ENCODE results near the gene KIF25. TPM values are rescaled to one million over a fixed set of nuclear protein-coding genes. Genes with fewer than 3 reads are reported as not detected.
"Not testable (repeated sequence)": the region's sequence is repeated elsewhere in the genome, so short reads cannot be mapped to it uniquely, and the experiment has no call there.

The KIF25 gene
- total RNA-seq, 1 donor from 2014 or later: not detected

GRCh38 chr6:168062346-168063289 lies 65.1 kb downstream of the KIF25 start:
- DNase-seq (ENCODE audit: low read depth): no peak

GRCh38 chr6:168063431-168063830 lies 66.0 kb downstream of the KIF25 start:
- DNase-seq (ENCODE audit: low read depth): no peak

GRCh38 chr6:168064226-168064807 lies 66.8 kb downstream of the KIF25 start:
- no peak for DNase-seq (ENCODE audit: low read depth)

GRCh38 chr6:168067081-168067759 lies 69.7 kb downstream of the KIF25 start:
- DNase-seq (ENCODE audit: low read depth): no peak

- no peak for DNase-seq (ENCODE audit: low read depth)
These were observed 73.3 kb downstream of the KIF25 start for GRCh38 chr6:168070804-168071203.

GRCh38 chr6:168071620-168072019 lies 74.1 kb downstream of the KIF25 start:
- DNase-seq (ENCODE audit: low read depth): no peak

- no peak for DNase-seq (ENCODE audit: low read depth)
These were observed 74.8 kb downstream of the KIF25 start for GRCh38 chr6:168072261-168072660.

GRCh38 chr6:168072730-168073129 lies 75.3 kb downstream of the KIF25 start:
- no peak for DNase-seq (ENCODE audit: low read depth)

GRCh38 chr6:168073937-168074730 lies 76.7 kb downstream of the KIF25 start:
- no peak for DNase-seq (ENCODE audit: low read depth)

GRCh38 chr6:168075216-168075615 lies 77.7 kb downstream of the KIF25 start:
- no peak for DNase-seq (ENCODE audit: low read depth)

- DNase-seq (ENCODE audit: low read depth): no peak
These were observed 78.3 kb downstream of the KIF25 start for GRCh38 chr6:168075787-168076202.

- not testable (repeated sequence) for DNase-seq (ENCODE audit: low read depth)
These were observed 79.9 kb downstream of the KIF25 start for GRCh38 chr6:168077401-168077800.

GRCh38 chr6:168078175-168078942 lies 80.9 kb downstream of the KIF25 start:
- no peak for DNase-seq (ENCODE audit: low read depth)

GRCh38 chr6:168078943-168079405 lies 81.5 kb downstream of the KIF25 start, which contains the start of gene FRMD1:
TSS of gene FRMD1 (minus strand) at chr6:168079212. CDS start at chr6:168079094, 118 bp downstream.
- DNase-seq (ENCODE audit: low read depth): peak; percentile 10

GRCh38 chr6:168080393-168081077 lies 83.1 kb downstream of the KIF25 start:
- no peak for DNase-seq (ENCODE audit: low read depth)

GRCh38 chr6:168081858-168082546 lies 84.5 kb downstream of the KIF25 start:
- DNase-seq (ENCODE audit: low read depth): no peak

GRCh38 chr6:168082860-168083513 lies 85.5 kb downstream of the KIF25 start:
- DNase-seq (ENCODE audit: low read depth): no peak

- DNase-seq (ENCODE audit: low read depth): no peak
These were observed 86.0 kb downstream of the KIF25 start for GRCh38 chr6:168083514-168083885.
